ENCODE data around the gene MAP2K3.

- TF ChIP-seq CTCF (IDR thresholded peaks at IDR 0.05) (no peak), POLR2A (IDR thresholded peaks at IDR 0.05) (no peak)
Measured at GRCh38 chr17:21354796-21355385, 70.4 kb downstream of the MAP2K3 start.
